Erythroblast (primary cell): ENCODE data around the gene ARHGEF9.

Source experiments
- GATA1 ChIP-seq: IDR thresholded peaks from 2 replicates; pipeline ENCODE4 v1.6.1; 2011; ENCODE audit warnings: low read depth, mild to moderate bottlenecking, control low read depth, low read length, moderate library complexity
- POLR2A ChIP-seq: IDR thresholded peaks from 2 replicates; pipeline ENCODE4 v1.6.1; 2011; ENCODE audit warnings: mild to moderate bottlenecking, low read length

GRCh38 chrX:63782515-63782914 lies 2.5 kb downstream of the ARHGEF9 start:
- TF ChIP-seq POLR2A (no peak), GATA1 (no peak)
